Esophagus squamous epithelium (tissue), 4 donors: ENCODE data around the gene ITPR2.

Experiments
- CTCF ChIP-seq, 6 experiments: fragments of 450-650 bp in 4 of 6; fragments of 200-600 bp in 2 of 6; sonication (generic) in 2 of 6; IDR thresholded peaks; one replicate each; pipeline ENCODE4 v1.5.1; 2016 to 2019; ENCODE audit warnings: antibody characterized with exemption in 6 of 6, mild to moderate bottlenecking in 4 of 6, moderate library complexity in 4 of 6
- POLR2A ChIP-seq, 4 donors: fragments of 450-650 bp; IDR thresholded peaks; one replicate each; pipeline ENCODE4 v1.6.1; 2017; ENCODE audit warnings: antibody characterized with exemption in 4 of 4, mild to moderate bottlenecking in 4 of 4, moderate library complexity in 3 of 4

GRCh38 chr12:26737487-26738030, 95.4 kb downstream of the ITPR2 start:
- TF ChIP-seq POLR2A (IDR thresholded peaks at IDR 0.05) (no peak), CTCF (IDR thresholded peaks at IDR 0.05) (no peak)
